Lung (tissue), 12 donors: ENCODE measurements around the gene ABCC9. TPM values are rescaled to one million over a fixed set of nuclear protein-coding genes. Genes with fewer than 3 reads are reported as not detected.

ENCODE experiments used
- ATAC-seq: fragments of 200-7000 bp; cut with Tn5 transposase; one replicate; pipeline ENCODE4 v1.9.1; 2020; ENCODE audit warnings: moderate number of reproducible peaks; ENCODE audit not compliant: insufficient read depth, low FRiP score
- DNase-seq, 3 donors: peaks; one replicate each; pipeline ENCODE4 v3.0.0-alpha.2; 2013 to 2017
- H3K27ac ChIP-seq, 2 donors: one replicate each; pipeline ENCODE4 v1.5.1; 2013; ENCODE audit warnings: mild to moderate bottlenecking in 2 of 2, moderate library complexity in 2 of 2, control low read depth in 1 of 2, inconsistent platforms in 1 of 2, low read depth in 1 of 2, low read length in 1 of 2
- H3K27me3 ChIP-seq, 3 donors: one replicate each; pipeline ENCODE4 v1.5.1; 2013; ENCODE audit warnings: low read length in 2 of 3; ENCODE audit not compliant: control insufficient read depth in 3 of 3, insufficient read depth in 3 of 3
- H3K36me3 ChIP-seq, 4 donors: one replicate each; pipeline ENCODE4 v1.5.1; 2013; ENCODE audit warnings: low read length in 4 of 4, mild to moderate bottlenecking in 1 of 4, moderate library complexity in 1 of 4; ENCODE audit not compliant: control insufficient read depth in 4 of 4, insufficient read depth in 4 of 4
- H3K4me1 ChIP-seq, 5 donors: one replicate each; pipeline ENCODE4 v1.5.1; 2013; ENCODE audit warnings: low read length in 5 of 5, mild to moderate bottlenecking in 2 of 5, moderate library complexity in 1 of 5; ENCODE audit not compliant: control insufficient read depth in 5 of 5, insufficient read depth in 5 of 5
- H3K4me3 ChIP-seq: one replicate; pipeline ENCODE4 v1.5.1; 2013; ENCODE audit warnings: mild to moderate bottlenecking, control low read depth, moderate library complexity
- H3K9ac ChIP-seq, 2 donors: one replicate each; pipeline ENCODE4 v1.5.1; 2013; ENCODE audit warnings: low read length in 2 of 2, control low read depth in 1 of 2; ENCODE audit not compliant: insufficient read depth in 1 of 2
- H3K9me3 ChIP-seq, 4 donors: one replicate each; pipeline ENCODE4 v1.5.1; 2013; ENCODE audit warnings: low read length in 3 of 4, mild to moderate bottlenecking in 1 of 4, moderate library complexity in 1 of 4; ENCODE audit not compliant: control insufficient read depth in 4 of 4, insufficient read depth in 3 of 4
- CTCF ChIP-seq: IDR thresholded peaks from 2 replicates; pipeline ENCODE4 v1.5.1; 2012; ENCODE audit warnings: mild to moderate bottlenecking; ENCODE audit errors: control extremely low read depth, extremely low read depth
- WGBS, 2 donors: extraction: QIAGEN DNeasy Blood & Tissue Kit; methylation state at CpG; one replicate each; pipeline ENCODE4 v1.1.7; 2013; 5-methylcytosine and 5-hydroxymethylcytosine counted together
- polyA plus RNA-seq, 2 donors: library from polyadenylated mRNA; stranded (reverse); fragments of 200-250 nt; gene quantifications; one replicate each; pipeline ENCODE4 v1.2.1, GENCODE V29; 2013
- total RNA-seq, 2 donors: library from RNA; depleted of rRNA in 1 of 2; stranded (reverse); fragments of >200 nt in 1 of 2; gene quantifications; one replicate each; pipeline ENCODE4 v1.2.1, GENCODE V29; 2014 to 2021
- donor health status: control.
- donor health status: control.
- donor health status: Bipolar disorder and iron deficiency.
- donor health status: healthy.
- donor health status: DM: yes; HTN: yes; CAD: no.

The ABCC9 gene
- total and polyA plus RNA-seq, 4 donors = 2.5 to 33.4 (median 7.7) TPM

- Histone ChIP-seq H3K4me1 (no peaks in the 10 kb centered on the region), H3K27ac (peak overlapping the region in 1 of 2 donors; percentile 9), H3K4me3 (no peak overlapping the region), H3K9me3 (no peaks in the 10 kb centered on the region), H3K36me3 (peaks cover 0 to 11% (median 0%) of the 10 kb centered on the region in 4 donors), H3K9ac (no peak overlapping the region), H3K27me3 (no peaks in the 10 kb centered on the region)
- TF ChIP-seq CTCF = no peak
- ATAC-seq = no peak
- DNase-seq = no peak
These were observed 132.1 kb downstream of the ABCC9 start for GRCh38 chr12:21809100-21809499.

GRCh38 chr12:21806255-21806654 lies 135.0 kb downstream of the ABCC9 start:
- peaks cover 0 to 8% (median 0%) of the 10 kb centered on the region in 4 donors for H3K36me3 ChIP-seq
- DNase-seq (no peak), ATAC-seq (no peak)
- no peaks in the 10 kb centered on the region for H3K4me1 ChIP-seq
- no peak overlapping the region for H3K9ac ChIP-seq
- H3K9me3 ChIP-seq = no peaks in the 10 kb centered on the region
- TF ChIP-seq CTCF = no peak
- H3K27ac ChIP-seq = no peak overlapping the region
- no peaks in the 10 kb centered on the region for H3K27me3 ChIP-seq
- no peak overlapping the region for H3K4me3 ChIP-seq

- H3K4me3 ChIP-seq = no peak overlapping the region
- no peaks in the 10 kb centered on the region for H3K9me3 ChIP-seq
- H3K27me3 ChIP-seq = no peaks in the 10 kb centered on the region
- H3K36me3 ChIP-seq = peaks cover 0 to 8% (median 0%) of the 10 kb centered on the region in 4 donors
- no peak for DNase-seq
- WGBS, 2 donors = 86 to 91% methylated on average over 4 of the region's 4 CpGs
- no peak for ATAC-seq
- no peak for TF ChIP-seq CTCF
- H3K9ac ChIP-seq = no peak overlapping the region
- no peak overlapping the region for H3K27ac ChIP-seq
- H3K4me1 ChIP-seq = no peaks in the 10 kb centered on the region
These were observed 139.5 kb downstream of the ABCC9 start for GRCh38 chr12:21801522-21802288.

GRCh38 chr12:21800011-21800410 lies 141.2 kb downstream of the ABCC9 start:
- WGBS, 2 donors = 48 to 74% methylated on average over 1 of the region's 1 CpG
- Histone ChIP-seq H3K4me1 (no peaks in the 10 kb centered on the region), H3K27ac (no peak overlapping the region), H3K4me3 (no peak overlapping the region), H3K9me3 (no peaks in the 10 kb centered on the region), H3K27me3 (no peaks in the 10 kb centered on the region), H3K9ac (no peak overlapping the region), H3K36me3 (peaks cover 0 to 2% (median 0%) of the 10 kb centered on the region in 4 donors)
- no peak for TF ChIP-seq CTCF
- ATAC-seq (no peak), DNase-seq (no peak)
